Chondrocyte (in vitro differentiated cells): ENCODE results near the gene LAMB3. TPM values are rescaled to one million over a fixed set of nuclear protein-coding genes. Genes with fewer than 3 reads are reported as not detected.
"Not testable (repeated sequence)": the region's sequence is repeated elsewhere in the genome, so short reads cannot be mapped to it uniquely, and the experiment has no call there.

ENCODE experiments used
- DNase-seq: peaks from one replicate; pipeline ENCODE4 v3.0.0; 2021; ENCODE audit warnings: mixed read lengths, low spot score
- H3K27ac Mint-ChIP-seq: one replicate; pipeline ENCODE4 v1.8.0; 2021; ENCODE audit warnings: mild to moderate bottlenecking, moderate library complexity, mixed read lengths; ENCODE audit not compliant: unreplicated experiment
- H3K27me3 Mint-ChIP-seq: 2 replicates; pipeline ENCODE4 v1.8.0; 2021; ENCODE audit warnings: low read depth, mixed read lengths
- H3K36me3 Mint-ChIP-seq: 2 replicates; pipeline ENCODE4 v1.8.0; 2021; ENCODE audit warnings: low read depth, mixed read lengths
- H3K4me1 Mint-ChIP-seq: 2 replicates; pipeline ENCODE4 v1.8.0; 2021; ENCODE audit warnings: low read depth, mild to moderate bottlenecking, mixed read lengths
- H3K4me3 Mint-ChIP-seq: one replicate; pipeline ENCODE4 v1.8.0; 2021; ENCODE audit warnings: mild to moderate bottlenecking, moderate library complexity, mixed read lengths; ENCODE audit not compliant: unreplicated experiment
- H3K9me3 Mint-ChIP-seq: 2 replicates; pipeline ENCODE4 v1.8.0; 2021; ENCODE audit warnings: low read depth, mixed read lengths
- long read RNA-seq: library from polyadenylated mRNA; stranded (forward); transcript quantifications from one replicate; pipeline ENCODE4 v2.0.0, GENCODE V29; 2021
- total RNA-seq: library from RNA; stranded (reverse); gene quantifications from 3 replicates; pipeline ENCODE4 v1.2.1, GENCODE V29; 2021
- TF ChIP-seq, protein P1 (sequence below): fragments of 200-600 bp; sonication (generic); IDR thresholded peaks from 2 replicates; pipeline ENCODE4 v1.5.0; 2021; ENCODE audit warnings: antibody characterized with exemption, mild to moderate bottlenecking, moderate library complexity

LAMB3 gene
- 5.5 to 6.5 TPM (median 6.3 TPM) in 3 replicates for total RNA-seq
- long read RNA-seq, full-length matches to known transcripts: 11 of 17 reads
- long read RNA-seq, partial matches to known transcripts: 2 of 17 reads
- long read RNA-seq, other reads (novel, unspliced or antisense): 4 of 17 reads

GRCh38 chr1:209652121-209652735 is at the start of gene LAMB3:
LAMB3 (minus strand) TSS chr1:209652425; CDS start chr1:209650944, 1,481 bp downstream.
- no peaks in the 10 kb centered on the region for H3K9me3 Mint-ChIP-seq
- H3K36me3 Mint-ChIP-seq: no peaks in the 10 kb centered on the region
- TF ChIP-seq, protein P1, sequence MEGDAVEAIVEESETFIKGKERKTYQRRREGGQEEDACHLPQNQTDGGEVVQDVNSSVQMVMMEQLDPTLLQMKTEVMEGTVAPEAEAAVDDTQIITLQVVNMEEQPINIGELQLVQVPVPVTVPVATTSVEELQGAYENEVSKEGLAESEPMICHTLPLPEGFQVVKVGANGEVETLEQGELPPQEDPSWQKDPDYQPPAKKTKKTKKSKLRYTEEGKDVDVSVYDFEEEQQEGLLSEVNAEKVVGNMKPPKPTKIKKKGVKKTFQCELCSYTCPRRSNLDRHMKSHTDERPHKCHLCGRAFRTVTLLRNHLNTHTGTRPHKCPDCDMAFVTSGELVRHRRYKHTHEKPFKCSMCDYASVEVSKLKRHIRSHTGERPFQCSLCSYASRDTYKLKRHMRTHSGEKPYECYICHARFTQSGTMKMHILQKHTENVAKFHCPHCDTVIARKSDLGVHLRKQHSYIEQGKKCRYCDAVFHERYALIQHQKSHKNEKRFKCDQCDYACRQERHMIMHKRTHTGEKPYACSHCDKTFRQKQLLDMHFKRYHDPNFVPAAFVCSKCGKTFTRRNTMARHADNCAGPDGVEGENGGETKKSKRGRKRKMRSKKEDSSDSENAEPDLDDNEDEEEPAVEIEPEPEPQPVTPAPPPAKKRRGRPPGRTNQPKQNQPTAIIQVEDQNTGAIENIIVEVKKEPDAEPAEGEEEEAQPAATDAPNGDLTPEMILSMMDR: no peak
- H3K4me1 Mint-ChIP-seq: peaks cover 63% of the 10 kb centered on the region
- H3K27ac Mint-ChIP-seq: peak within 1 kb of the TSS; percentile 83
- no peak for DNase-seq
- H3K4me3 Mint-ChIP-seq: no peak within 1 kb of the TSS
- peaks cover 2% of the 10 kb centered on the region for H3K27me3 Mint-ChIP-seq

DNA sequence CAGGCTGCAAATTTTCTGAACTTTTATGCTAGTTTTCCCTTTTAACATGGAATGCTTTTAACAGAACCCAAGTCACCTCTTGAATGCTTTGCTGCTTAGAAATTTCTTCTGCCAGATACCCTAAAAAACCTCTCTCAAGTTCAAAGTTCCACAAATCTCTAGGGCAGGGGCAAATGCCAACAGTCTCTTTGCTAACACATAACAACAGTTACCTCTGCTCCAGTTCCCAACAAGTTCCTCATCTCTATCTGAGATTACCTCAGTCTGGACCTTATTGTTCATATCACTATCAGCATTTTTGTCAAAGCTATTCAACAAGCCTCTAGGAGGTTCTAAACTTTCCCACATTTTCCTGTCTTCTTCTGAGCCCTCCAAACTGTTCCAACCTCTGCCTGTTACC is 48.5 kb upstream of the LAMB3 start:
- DNase-seq, H3K9me3 Mint-ChIP-seq, H3K4me3 Mint-ChIP-seq, H3K27ac Mint-ChIP-seq, H3K4me1 Mint-ChIP-seq, H3K36me3 Mint-ChIP-seq: not testable (repeated sequence)
- peaks cover 74% of the 10 kb centered on the region for H3K27me3 Mint-ChIP-seq

DNA sequence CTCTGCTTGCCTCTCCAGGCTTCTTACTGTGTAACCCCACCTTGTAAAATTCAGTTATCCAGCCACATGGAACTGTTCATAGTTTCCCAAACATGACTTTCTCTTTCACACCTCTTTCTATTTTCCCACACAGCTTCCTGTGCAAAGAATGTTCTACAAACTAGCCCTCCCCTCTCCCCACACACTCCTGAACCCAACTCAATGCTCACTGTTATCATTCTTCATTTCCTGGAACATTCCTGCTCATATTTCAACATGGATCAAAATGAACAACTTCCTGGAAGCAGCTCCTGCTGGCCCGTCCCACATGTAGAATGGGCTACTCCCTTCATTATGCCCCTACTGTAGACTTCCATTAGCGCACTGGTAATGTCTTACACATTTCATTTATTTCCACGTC is 44.9 kb upstream of the LAMB3 start:
- no peaks in the 10 kb centered on the region for H3K36me3 Mint-ChIP-seq
- H3K4me1 Mint-ChIP-seq: peaks cover 3% of the 10 kb centered on the region
- TF ChIP-seq, protein P1: no peak
- H3K27me3 Mint-ChIP-seq: peaks cover 75% of the 10 kb centered on the region
- no peaks in the 10 kb centered on the region for H3K9me3 Mint-ChIP-seq
- DNase-seq: no peak
- H3K27ac Mint-ChIP-seq: no peak overlapping the region
- H3K4me3 Mint-ChIP-seq: no peak overlapping the region

GRCh38 chr1:209696673-209697072 is 44.4 kb upstream of the LAMB3 start:
- Mint-ChIP-seq H3K4me1 (peaks cover 3% of the 10 kb centered on the region), H3K9me3 (no peaks in the 10 kb centered on the region), H3K36me3 (no peaks in the 10 kb centered on the region), H3K4me3 (no peak overlapping the region), H3K27me3 (peaks cover 70% of the 10 kb centered on the region), H3K27ac (no peak overlapping the region)
- TF ChIP-seq, protein P1: no peak
- no peak for DNase-seq

DNA sequence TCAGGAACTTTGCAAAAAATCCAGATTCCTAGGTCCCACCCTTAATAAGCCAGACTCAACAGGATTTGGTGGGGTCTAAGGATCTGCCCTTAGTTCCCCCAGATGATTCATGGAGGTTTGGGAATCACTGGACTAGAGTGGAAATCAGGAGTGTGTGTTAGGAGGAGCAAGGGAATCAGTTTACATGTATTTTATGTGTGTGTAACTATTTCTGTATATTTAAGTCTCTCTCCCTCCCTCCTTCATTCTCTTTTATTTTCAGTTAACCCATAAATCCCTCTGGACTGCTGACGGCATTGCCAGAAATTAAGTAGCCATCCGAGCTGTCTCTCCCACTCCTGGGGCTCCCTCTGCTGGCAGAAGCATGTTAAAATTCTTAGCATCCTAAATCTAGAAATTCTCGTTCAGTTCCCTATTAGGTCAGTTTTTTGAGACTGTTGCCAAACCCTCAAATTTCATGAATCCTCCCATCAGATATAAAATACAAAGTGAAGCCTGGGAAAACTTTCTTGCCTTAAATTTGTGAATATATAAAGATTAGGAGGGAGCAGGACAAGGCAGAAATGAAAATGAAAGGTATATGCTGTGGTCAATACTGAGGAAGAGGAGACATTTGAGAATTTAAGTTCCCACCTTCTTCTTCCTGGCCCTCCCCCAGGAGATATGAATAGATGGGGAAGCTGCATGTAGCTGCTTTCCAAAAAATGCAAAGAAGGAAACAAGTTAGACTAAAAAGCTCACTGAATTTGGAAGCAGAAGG is 40.7 kb upstream of the LAMB3 start:
- H3K36me3 Mint-ChIP-seq: no peaks in the 10 kb centered on the region
- H3K4me1 Mint-ChIP-seq: peaks cover 16% of the 10 kb centered on the region
- TF ChIP-seq, protein P1: peak; percentile 97
- no peaks in the 10 kb centered on the region for H3K9me3 Mint-ChIP-seq
- no peak for DNase-seq
- H3K27me3 Mint-ChIP-seq: peaks cover 36% of the 10 kb centered on the region
- H3K4me3 Mint-ChIP-seq: no peak overlapping the region
- H3K27ac Mint-ChIP-seq: no peak overlapping the region
